AG10803 (cell line): Measurements from ENCODE around the gene STARD5.
"Not testable (repeated sequence)": the region's sequence is repeated elsewhere in the genome, so short reads cannot be mapped to it uniquely, and the experiment has no call there.

ENCODE experiments used
- DNase-seq: peaks from one replicate; pipeline ENCODE4 v3.0.0; 2010; ENCODE audit warnings: low read depth
- H3K4me3 ChIP-seq: 2 replicates; pipeline ENCODE4 v1.5.1; 2011; ENCODE audit warnings: mild to moderate bottlenecking, low read length, control low read depth
- CTCF ChIP-seq: conservative IDR thresholded peaks from 2 replicates; pipeline ENCODE4 v1.5.1; 2011; ENCODE audit warnings: mild to moderate bottlenecking, low read length, control low read depth, inconsistent platforms

STARD5 gene

DNA sequence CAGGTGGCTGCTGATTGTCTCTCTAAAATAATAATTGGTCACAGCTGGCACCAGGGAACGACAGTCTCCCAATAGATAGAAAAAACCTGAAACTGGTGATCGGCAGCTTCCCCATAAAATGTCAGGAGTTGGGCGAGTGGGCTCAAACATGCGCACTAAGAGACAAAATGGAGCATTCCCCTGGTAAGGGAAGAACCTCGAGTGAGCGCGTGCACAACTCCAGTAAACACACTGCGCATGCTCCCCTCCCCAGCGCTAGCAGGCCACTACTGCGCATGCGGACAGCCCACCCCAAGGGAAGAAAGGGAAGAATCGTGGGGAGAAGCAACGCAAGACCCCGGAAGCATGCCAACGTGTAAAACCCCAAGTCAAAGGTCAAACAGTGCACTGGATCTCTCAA lies 7.7 kb upstream of the STARD5 start:
- no peak overlapping the region for H3K4me3 ChIP-seq
- no peak for TF ChIP-seq CTCF
- DNase-seq, result no peak

- DNase-seq, H3K4me3 ChIP-seq: not testable (repeated sequence)
These were observed 7.2 kb upstream of the STARD5 start for GRCh38 chr15:81331141-81331540.

DNA sequence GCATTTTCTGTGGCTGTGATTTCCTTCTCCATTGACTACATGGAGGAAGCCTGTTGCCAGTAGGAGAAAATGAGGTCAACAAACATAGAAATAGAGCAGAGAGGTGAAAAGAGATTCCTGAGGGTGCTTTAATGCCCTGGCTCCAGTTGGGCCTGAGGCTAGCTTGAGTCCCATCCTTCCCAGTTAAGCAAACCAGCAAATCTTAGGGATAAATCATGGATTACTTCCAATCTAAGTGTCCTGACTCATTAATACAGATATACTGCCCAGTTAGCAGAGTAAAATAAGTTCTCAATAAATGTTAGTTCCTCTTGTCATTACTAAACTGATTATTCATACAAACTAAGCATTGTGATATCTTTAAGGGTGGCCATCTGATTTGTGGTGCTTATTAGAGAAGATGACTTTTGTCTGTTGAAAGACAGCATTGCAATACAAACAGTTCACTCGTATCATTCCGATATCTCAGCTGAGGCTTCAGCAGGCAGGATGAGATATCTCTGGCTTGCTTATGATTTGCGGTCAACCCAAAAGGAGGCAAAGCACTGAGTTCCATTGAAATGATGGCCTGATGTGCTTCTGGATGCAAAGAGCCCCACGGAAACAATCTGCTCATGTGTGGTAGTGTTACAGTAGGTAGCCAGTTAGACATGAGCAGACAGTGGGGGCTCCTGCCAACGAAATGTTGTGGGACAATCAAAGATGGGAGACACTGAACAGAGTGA lies 6.6 kb upstream of the STARD5 start:
- DNase-seq, result peak; percentile 16
- H3K4me3 ChIP-seq, result no peak overlapping the region

DNA sequence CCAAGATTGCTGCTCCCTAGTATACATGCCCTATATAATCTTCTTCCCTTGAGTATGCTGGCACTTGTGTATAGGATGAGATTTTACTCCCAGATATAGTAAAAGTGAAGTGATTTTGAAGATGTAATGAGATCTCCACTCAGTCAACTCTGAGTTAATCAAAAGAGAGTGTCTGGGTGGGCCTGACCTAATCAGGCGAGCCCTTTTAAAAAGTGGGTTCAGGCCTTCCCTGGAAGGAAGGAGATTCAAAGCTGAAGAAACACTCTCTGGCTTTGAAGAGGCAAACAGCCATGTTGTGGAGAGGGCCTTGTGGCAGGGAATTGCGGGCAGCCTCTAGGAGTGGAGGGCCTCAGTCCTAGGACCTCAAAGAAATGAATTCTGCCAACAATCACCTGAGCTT lies 5.5 kb upstream of the STARD5 start:
- H3K4me3 ChIP-seq, result no peak overlapping the region
- TF ChIP-seq CTCF, result no peak
- no peak for DNase-seq

More for the DNA sequence above, 6.6 kb upstream of the STARD5 start:
- no peak for TF ChIP-seq CTCF

DNA sequence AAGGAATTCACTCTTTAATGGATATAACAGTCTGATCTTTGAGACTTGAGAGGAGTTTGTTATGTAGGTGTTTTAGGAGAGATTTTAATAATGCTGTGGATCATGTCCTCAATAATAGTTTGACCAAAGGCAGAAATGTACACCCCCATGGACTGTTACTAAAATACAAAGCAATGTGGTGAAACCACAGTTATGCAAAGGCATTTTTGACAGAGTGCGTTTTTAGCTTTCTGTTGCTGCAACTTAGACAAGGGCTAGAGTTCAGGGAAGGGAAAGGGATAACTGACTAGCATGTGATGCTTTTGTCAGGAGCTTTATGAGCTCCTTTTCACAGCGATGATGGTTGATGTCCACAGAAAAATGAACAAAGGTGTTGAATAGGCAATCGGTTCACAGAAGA lies 3.6 kb upstream of the STARD5 start:
- no peak for TF ChIP-seq CTCF
- peak; percentile 87 for DNase-seq
- H3K4me3 ChIP-seq, result no peak overlapping the region

DNA sequence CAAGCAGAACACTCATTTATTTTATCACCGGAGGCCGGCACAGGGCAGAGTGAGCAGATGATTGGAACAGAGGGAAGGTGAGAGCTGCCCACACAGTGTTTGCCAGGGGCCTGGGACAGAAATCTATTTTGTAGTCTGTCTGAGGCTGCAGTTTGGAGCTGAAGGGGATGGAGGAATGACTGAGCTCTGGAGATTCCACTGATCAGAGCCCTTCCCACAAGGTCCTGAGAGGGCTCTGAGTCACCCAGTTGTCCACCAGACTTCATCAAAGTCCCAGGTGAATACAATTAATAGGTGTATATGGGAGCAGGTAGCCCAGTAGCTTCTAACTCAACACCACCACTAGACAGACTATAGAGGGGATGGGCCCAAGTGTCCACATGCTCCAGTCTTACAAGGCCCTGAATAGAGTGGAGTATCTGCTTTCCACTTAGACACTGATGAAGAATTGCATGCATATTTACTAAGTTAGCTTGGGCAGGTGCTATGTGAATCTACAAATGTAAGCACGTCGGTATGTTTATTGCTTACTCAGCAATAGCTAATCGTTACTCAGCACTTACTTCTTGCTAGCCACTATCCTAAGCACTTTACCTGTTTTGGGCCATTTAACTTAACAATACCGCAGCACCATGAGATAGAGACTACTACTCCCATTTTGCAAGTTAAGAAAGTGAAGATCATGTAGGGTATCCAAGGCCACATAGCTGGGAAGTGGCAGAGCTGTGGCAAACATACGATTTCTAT lies 2.7 kb upstream of the STARD5 start:
- no peak for TF ChIP-seq CTCF
- DNase-seq, result peak; percentile 11
- no peak overlapping the region for H3K4me3 ChIP-seq

GRCh38 chr15:81323559-81323943 lies 390 bp downstream of the STARD5 start:
- no peak for DNase-seq
- no peak for TF ChIP-seq CTCF
- peak overlapping the region; percentile 93 for H3K4me3 ChIP-seq
